Measurements from ENCODE around the gene TMEM250. TPM values are rescaled to one million over a fixed set of nuclear protein-coding genes. Genes with fewer than 3 reads are reported as not detected.

The TMEM250 gene
- total RNA-seq, 1 donor from 2014 or later = 29.8 TPM

GRCh38 chr9:136142859-136143214 lies 24.2 kb upstream of the TMEM250 start:
- TF ChIP-seq EZH2 (IDR thresholded peaks at IDR 0.05; ENCODE audit: insufficient read depth, low read length) = no peak
- TF ChIP-seq CTCF (IDR thresholded peaks at IDR 0.05; ENCODE audit: insufficient read depth, low read depth, low read length) = no peak
- Histone ChIP-seq H4K20me1 (ENCODE audit: insufficient read depth, low read length) (no peaks in the 10 kb centered on the region), H3K36me3 (ENCODE audit: insufficient read depth, low read length) (no peaks in the 10 kb centered on the region), H3K4me2 (ENCODE audit: low read length) (no peak overlapping the region), H3K79me2 (ENCODE audit: insufficient read depth, low read length) (no peaks in the 10 kb centered on the region), H2AFZ (ENCODE audit: low read depth, low read length) (no peak overlapping the region), H3K4me3 (ENCODE audit: insufficient read depth, low read depth, low read length) (no peak overlapping the region), H3K9ac (ENCODE audit: low read length) (no peak overlapping the region), H3K9me3 (ENCODE audit: insufficient read depth, low read depth, low read length) (no peaks in the 10 kb centered on the region), H3K27ac (ENCODE audit: low read depth, low read length) (no peak overlapping the region), H3K4me1 (ENCODE audit: insufficient read depth, low read length) (no peaks in the 10 kb centered on the region), H3K27me3 (ENCODE audit: insufficient read depth, low read length) (peaks cover 13% of the 10 kb centered on the region)
- Mint-ChIP-seq H3K27me3 (ENCODE audit: low read depth, unreplicated experiment) (peaks cover 29% of the 10 kb centered on the region), H3K27ac (ENCODE audit: unreplicated experiment) (no peak overlapping the region), H3K9me3 (ENCODE audit: unreplicated experiment) (no peaks in the 10 kb centered on the region), H3K4me3 (ENCODE audit: unreplicated experiment) (no peak overlapping the region), H3K4me1 (ENCODE audit: low read depth, unreplicated experiment) (no peaks in the 10 kb centered on the region), H3K36me3 (ENCODE audit: low read depth, unreplicated experiment) (no peaks in the 10 kb centered on the region)
- no peak for FAIRE-seq
- no peak for DNase-seq (ENCODE audit: low read depth)

GRCh38 chr9:136142414-136142796 lies 23.7 kb upstream of the TMEM250 start:
- Histone ChIP-seq H3K4me1 (ENCODE audit: insufficient read depth, low read length) (no peaks in the 10 kb centered on the region), H3K36me3 (ENCODE audit: insufficient read depth, low read length) (no peaks in the 10 kb centered on the region), H3K9me3 (ENCODE audit: insufficient read depth, low read depth, low read length) (no peaks in the 10 kb centered on the region), H3K27ac (ENCODE audit: low read depth, low read length) (no peak overlapping the region), H3K9ac (ENCODE audit: low read length) (no peak overlapping the region), H3K27me3 (ENCODE audit: insufficient read depth, low read length) (peaks cover 12% of the 10 kb centered on the region), H3K4me2 (ENCODE audit: low read length) (no peak overlapping the region), H3K79me2 (ENCODE audit: insufficient read depth, low read length) (no peaks in the 10 kb centered on the region), H4K20me1 (ENCODE audit: insufficient read depth, low read length) (no peaks in the 10 kb centered on the region), H3K4me3 (ENCODE audit: insufficient read depth, low read depth, low read length) (no peak overlapping the region), H2AFZ (ENCODE audit: low read depth, low read length) (no peak overlapping the region)
- DNase-seq (ENCODE audit: low read depth) (no peak), FAIRE-seq (no peak)
- Mint-ChIP-seq H3K36me3 (ENCODE audit: low read depth, unreplicated experiment) (no peaks in the 10 kb centered on the region), H3K9me3 (ENCODE audit: unreplicated experiment) (no peaks in the 10 kb centered on the region), H3K4me3 (ENCODE audit: unreplicated experiment) (no peak overlapping the region), H3K4me1 (ENCODE audit: low read depth, unreplicated experiment) (no peaks in the 10 kb centered on the region), H3K27me3 (ENCODE audit: low read depth, unreplicated experiment) (peaks cover 28% of the 10 kb centered on the region), H3K27ac (ENCODE audit: unreplicated experiment) (no peak overlapping the region)
- TF ChIP-seq CTCF (IDR thresholded peaks at IDR 0.05; ENCODE audit: insufficient read depth, low read depth, low read length) (no peak), EZH2 (IDR thresholded peaks at IDR 0.05; ENCODE audit: insufficient read depth, low read length) (no peak)

- H3K4me1 Mint-ChIP-seq (ENCODE audit: low read depth, unreplicated experiment) = no peaks in the 10 kb centered on the region
- Histone ChIP-seq H3K79me2 (ENCODE audit: insufficient read depth, low read length) (no peaks in the 10 kb centered on the region), H2AFZ (ENCODE audit: low read depth, low read length) (no peak overlapping the region), H4K20me1 (ENCODE audit: insufficient read depth, low read length) (no peaks in the 10 kb centered on the region), H3K9ac (ENCODE audit: low read length) (no peak overlapping the region), H3K4me2 (ENCODE audit: low read length) (no peak overlapping the region), H3K27me3 (ENCODE audit: insufficient read depth, low read length) (peaks cover 12% of the 10 kb centered on the region), H3K9me3 (ENCODE audit: insufficient read depth, low read depth, low read length) (no peaks in the 10 kb centered on the region), H3K27ac (ENCODE audit: low read depth, low read length) (no peak overlapping the region), H3K4me1 (ENCODE audit: insufficient read depth, low read length) (no peaks in the 10 kb centered on the region), H3K36me3 (ENCODE audit: insufficient read depth, low read length) (no peaks in the 10 kb centered on the region), H3K4me3 (ENCODE audit: insufficient read depth, low read depth, low read length) (no peak overlapping the region)
- H3K27ac Mint-ChIP-seq (ENCODE audit: unreplicated experiment) = no peak overlapping the region
- no peaks in the 10 kb centered on the region for H3K36me3 Mint-ChIP-seq (ENCODE audit: low read depth, unreplicated experiment)
- peaks cover 32% of the 10 kb centered on the region for H3K27me3 Mint-ChIP-seq (ENCODE audit: low read depth, unreplicated experiment)
- FAIRE-seq (no peak), DNase-seq (ENCODE audit: low read depth) (no peak)
- H3K4me3 Mint-ChIP-seq (ENCODE audit: unreplicated experiment) = no peak overlapping the region
- no peaks in the 10 kb centered on the region for H3K9me3 Mint-ChIP-seq (ENCODE audit: unreplicated experiment)
- TF ChIP-seq EZH2 (IDR thresholded peaks at IDR 0.05; ENCODE audit: insufficient read depth, low read length) = no peak
- TF ChIP-seq CTCF (IDR thresholded peaks at IDR 0.05; ENCODE audit: insufficient read depth, low read depth, low read length) = no peak
These were observed 23.2 kb upstream of the TMEM250 start for GRCh38 chr9:136141682-136142413.

Data from astrocyte (in vitro differentiated cells and primary cell).